Heart left ventricle (tissue), 13 donors: ENCODE results near the gene SLC44A5.

Experiments
- CTCF ChIP-seq, 12 donors: fragments of 200-600 bp; sonication (generic) in 4 of 12; IDR thresholded peaks; one replicate each; pipeline versions ENCODE4 v1.5.0 to v1.8.0; 2018 to 2022; ENCODE audit warnings: antibody characterized with exemption in 12 of 12, mild to moderate bottlenecking in 5 of 12
- POLR2A ChIP-seq, 2 donors: fragments of 450-650 bp; IDR thresholded peaks; one replicate each; pipeline ENCODE4 v1.6.1; 2017; ENCODE audit warnings: antibody characterized with exemption in 2 of 2, mild to moderate bottlenecking in 2 of 2, moderate library complexity in 2 of 2
- donor health status: ischemic (EF 13 %, LVEDD 7.1; RV severe dilation, severe dysfunction).
- donor health status: DM: no; HTN: yes; CAD: no.
- donor health status: DM: no; HTN: no; CAD: no.
- donor health status: ischemic (EF 25% LVEDD 6.9; RV normal size, moderate dysfunction).
- donor health status: ischemic (EF 25% LVEDD 5.7; RV mildly dilated, moderate dysfunction).
- donor health status: ischemic (EF 35%, LVEDD 5.7; RV mildly dilated, moderate dysfunction).
- donor health status: nonischemic (EF 11% LVEDD 7.7; RV severe dilation, severe dysfunction).
- donor health status: DM: yes; HTN: yes; CAD: no.
- donor health status: PGD.
- donor health status: ischemic (EF 29% LVEDD 5.4; RV normal size, mild dysfunction).
- donor health status: nonischemic (EF 23%, LVEDD 6.1; RV moderate dilation, normal function).

GRCh38 chr1:75542818-75543570, 67.9 kb downstream of the SLC44A5 start:
- no peak for TF ChIP-seq CTCF (IDR thresholded peaks at IDR 0.05)
- no peak for TF ChIP-seq POLR2A (IDR thresholded peaks at IDR 0.05)
